22Rv1 (cell line): ENCODE results near the gene LEUTX.

Experiments
- CTCF ChIP-seq: fragments of 450-650 bp; IDR thresholded peaks from 2 replicates; pipeline ENCODE4 v1.5.1; 2017; ENCODE audit warnings: mild to moderate bottlenecking
- ZFX ChIP-seq: fragments of 450-650 bp; IDR thresholded peaks from 2 replicates; pipeline ENCODE4 v1.6.1; 2017; ENCODE audit warnings: antibody characterized with exemption, borderline replicate concordance

DNA sequence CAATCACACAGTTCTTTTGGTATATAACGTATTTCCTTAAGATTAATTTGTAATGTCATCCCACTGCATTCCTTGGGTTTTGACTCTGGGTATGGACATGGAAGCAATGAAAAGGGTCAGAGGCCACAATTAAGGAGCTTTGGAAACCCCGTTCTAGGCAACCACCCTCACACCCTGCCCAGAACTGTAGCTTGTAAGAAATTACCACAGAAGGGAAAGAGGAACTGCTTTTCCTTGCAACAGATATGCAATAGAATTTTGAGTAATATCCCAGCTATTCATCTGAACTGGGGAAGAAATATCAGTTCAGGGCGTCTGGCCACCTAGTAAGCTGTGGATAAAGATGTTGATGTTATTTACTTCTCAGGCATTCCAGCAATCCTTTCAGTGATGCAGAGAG, 39.8 kb upstream of the LEUTX start:
- TF ChIP-seq CTCF (no peak), ZFX (no peak)
